Loucy (cell line): ENCODE measurements around the gene ITSN2.

Experiments used
- H2AFZ ChIP-seq: fragments of 200-600 bp; sonication (generic); 2 replicates; pipeline ENCODE4 v1.6.0; 2016; ENCODE audit warnings: antibody characterized with exemption, mild to moderate bottlenecking, low read length, moderate library complexity
- H3F3A ChIP-seq: fragments of 200-600 bp; 2 replicates; pipeline ENCODE4 v1.6.0; 2016; ENCODE audit warnings: antibody characterized with exemption, low read depth, mild to moderate bottlenecking
- H3K27me3 ChIP-seq: fragments of 200-600 bp; sonication (generic); 2 replicates; pipeline ENCODE4 v1.6.1; 2014; ENCODE audit warnings: low read length, mild to moderate bottlenecking; ENCODE audit not compliant: insufficient read depth, poor library complexity, severe bottlenecking
- H3K36me3 ChIP-seq: fragments of 200-600 bp; sonication (generic); 2 replicates; pipeline ENCODE4 v1.6.1; 2016; ENCODE audit warnings: low read length; ENCODE audit not compliant: insufficient read depth
- H3K4me1 ChIP-seq: fragments of 200-600 bp; sonication (generic); 2 replicates; pipeline ENCODE4 v1.5.1; 2014; ENCODE audit warnings: low read length, mild to moderate bottlenecking; ENCODE audit not compliant: insufficient read depth, poor library complexity, severe bottlenecking
- H3K4me2 ChIP-seq: fragments of 200-600 bp; sonication (generic); 2 replicates; pipeline ENCODE4 v1.6.0; 2014; ENCODE audit warnings: antibody characterized with exemption, low read length, low read depth, mild to moderate bottlenecking; ENCODE audit not compliant: poor library complexity, severe bottlenecking
- H3K4me3 ChIP-seq: fragments of 200-600 bp; sonication (generic); 2 replicates; pipeline ENCODE4 v1.5.1; 2014; ENCODE audit warnings: low read length, mild to moderate bottlenecking, mixed read lengths; ENCODE audit not compliant: poor library complexity, severe bottlenecking
- H3K79me2 ChIP-seq: fragments of 200-600 bp; sonication (generic); 2 replicates; pipeline ENCODE4 v1.6.1; 2014; ENCODE audit warnings: low read length; ENCODE audit not compliant: insufficient read depth
- H3K9ac ChIP-seq: fragments of 200-600 bp; sonication (generic); 2 replicates; pipeline ENCODE4 v1.6.0; 2014; ENCODE audit warnings: mild to moderate bottlenecking, low read depth, low read length, moderate library complexity; ENCODE audit not compliant: poor library complexity, severe bottlenecking
- H3K9me2 ChIP-seq: fragments of 200-600 bp; sonication (generic); replicated peaks from 2 replicates; pipeline ENCODE4 v1.6.1; 2016; ENCODE audit warnings: low read depth, low read length, mixed read lengths
- H3K9me3 ChIP-seq: fragments of 200-600 bp; sonication (generic); 2 replicates; pipeline ENCODE4 v1.6.1; 2014; ENCODE audit warnings: mild to moderate bottlenecking, antibody characterized with exemption, low read length, low read depth; ENCODE audit not compliant: insufficient read depth
- H4K20me1 ChIP-seq: fragments of 200-600 bp; sonication (generic); 2 replicates; pipeline ENCODE4 v1.6.0; 2014; ENCODE audit warnings: antibody characterized with exemption, low read length, mild to moderate bottlenecking; ENCODE audit not compliant: insufficient read depth, poor library complexity, severe bottlenecking
- CTCF ChIP-seq: fragments of 200-600 bp; sonication (generic); conservative IDR thresholded peaks from 2 replicates; pipeline ENCODE4 v1.5.1; 2014; ENCODE audit warnings: mild to moderate bottlenecking, antibody characterized with exemption, low read length
- EZH2phosphoT487 ChIP-seq: fragments of 200-600 bp; IDR thresholded peaks from 2 replicates; pipeline ENCODE4 v1.6.1; 2018; ENCODE audit warnings: antibody characterized with exemption, mild to moderate bottlenecking, moderate library complexity, borderline replicate concordance

The ITSN2 gene

GRCh38 chr2:24351627-24351938 is 8.8 kb downstream of the ITSN2 start:
- Histone ChIP-seq H2AFZ (no peak overlapping the region), H3K9me3 (no peaks in the 10 kb centered on the region), H3K9me2 (no peaks in the 10 kb centered on the region), H3K4me3 (peak overlapping the region; percentile 36), H3K4me2 (peak overlapping the region; percentile 66), H3K9ac (no peak overlapping the region), H3F3A (no peaks in the 10 kb centered on the region), H3K27me3 (no peaks in the 10 kb centered on the region), H3K36me3 (no peaks in the 10 kb centered on the region), H3K4me1 (peaks cover 39% of the 10 kb centered on the region), H4K20me1 (peaks cover 48% of the 10 kb centered on the region), H3K79me2 (peaks cover 97% of the 10 kb centered on the region)
- TF ChIP-seq EZH2phosphoT487: no peak
- no peak for TF ChIP-seq CTCF

- Histone ChIP-seq H3K9me3 (no peaks in the 10 kb centered on the region), H3K9me2 (no peaks in the 10 kb centered on the region), H3K79me2 (peaks cover 99% of the 10 kb centered on the region), H3K27me3 (no peaks in the 10 kb centered on the region), H3K4me1 (peaks cover 39% of the 10 kb centered on the region), H3K36me3 (no peaks in the 10 kb centered on the region), H3F3A (no peaks in the 10 kb centered on the region), H3K4me2 (peak overlapping the region; percentile 66), H4K20me1 (peaks cover 52% of the 10 kb centered on the region), H3K9ac (no peak overlapping the region), H3K4me3 (peak overlapping the region; percentile 36), H2AFZ (no peak overlapping the region)
- TF ChIP-seq EZH2phosphoT487 (no peak), CTCF (no peak)
Observed at GRCh38 chr2:24350826-24351626, 9.3 kb downstream of the ITSN2 start.

GRCh38 chr2:24349097-24349496 is 11.2 kb downstream of the ITSN2 start:
- Histone ChIP-seq H3K4me2 (no peak overlapping the region), H3K9ac (no peak overlapping the region), H3K4me1 (peaks cover 27% of the 10 kb centered on the region), H3K9me3 (no peaks in the 10 kb centered on the region), H3K79me2 (peaks cover 97% of the 10 kb centered on the region), H4K20me1 (peaks cover 56% of the 10 kb centered on the region), H2AFZ (no peak overlapping the region), H3K9me2 (no peaks in the 10 kb centered on the region), H3K36me3 (no peaks in the 10 kb centered on the region), H3K4me3 (no peak overlapping the region), H3K27me3 (no peaks in the 10 kb centered on the region), H3F3A (no peaks in the 10 kb centered on the region; the same call in 1 of the 2 replicates)
- TF ChIP-seq CTCF (no peak), EZH2phosphoT487 (no peak)
